NCI-H2107 treated with DMSO at 0.1 percent for 48 hours (cell line): Measurements from ENCODE around the gene CACNA1D.
A peak's percentile ranks its signal among the peaks of the same experiment; 100 is the strongest.

Experiments
- DNase-seq: peaks from one replicate; lab custom pipeline; 2025; ENCODE audit not compliant: unreplicated experiment; lab: John Stamatoyannopoulos, UW

The CACNA1D gene

DNA sequence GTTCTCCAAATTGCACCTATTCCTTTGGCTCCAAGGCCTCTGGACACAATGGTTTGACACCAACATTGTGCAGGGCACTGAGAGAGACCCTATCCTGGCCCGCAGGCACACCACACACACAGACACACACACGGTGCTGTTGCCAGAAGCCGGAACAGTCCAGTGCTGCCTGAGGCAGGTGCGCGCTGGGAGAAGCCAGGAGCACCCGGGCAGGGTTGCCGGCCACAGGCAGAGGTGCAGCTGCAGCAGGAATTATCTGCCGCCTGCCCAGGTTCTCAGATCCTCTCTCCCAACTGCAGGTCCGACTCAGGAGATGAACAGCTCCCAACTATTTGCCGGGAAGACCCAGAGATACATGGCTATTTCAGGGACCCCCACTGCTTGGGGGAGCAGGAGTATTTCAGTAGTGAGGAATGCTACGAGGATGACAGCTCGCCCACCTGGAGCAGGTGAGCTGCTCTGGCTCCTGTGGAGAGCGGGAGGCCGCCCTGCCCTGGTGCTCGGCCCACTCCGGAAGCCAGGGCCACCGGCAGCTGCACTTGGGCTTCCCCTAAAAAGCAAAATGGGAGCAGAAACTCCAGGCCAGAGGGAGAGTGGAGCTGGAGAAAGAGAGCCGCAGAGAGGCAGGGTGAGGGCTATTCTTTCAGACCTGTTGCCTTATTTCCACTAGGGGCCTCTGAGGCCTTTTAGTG, 308.9 kb downstream of the CACNA1D start:
- peak; percentile 20 for DNase-seq

DNA sequence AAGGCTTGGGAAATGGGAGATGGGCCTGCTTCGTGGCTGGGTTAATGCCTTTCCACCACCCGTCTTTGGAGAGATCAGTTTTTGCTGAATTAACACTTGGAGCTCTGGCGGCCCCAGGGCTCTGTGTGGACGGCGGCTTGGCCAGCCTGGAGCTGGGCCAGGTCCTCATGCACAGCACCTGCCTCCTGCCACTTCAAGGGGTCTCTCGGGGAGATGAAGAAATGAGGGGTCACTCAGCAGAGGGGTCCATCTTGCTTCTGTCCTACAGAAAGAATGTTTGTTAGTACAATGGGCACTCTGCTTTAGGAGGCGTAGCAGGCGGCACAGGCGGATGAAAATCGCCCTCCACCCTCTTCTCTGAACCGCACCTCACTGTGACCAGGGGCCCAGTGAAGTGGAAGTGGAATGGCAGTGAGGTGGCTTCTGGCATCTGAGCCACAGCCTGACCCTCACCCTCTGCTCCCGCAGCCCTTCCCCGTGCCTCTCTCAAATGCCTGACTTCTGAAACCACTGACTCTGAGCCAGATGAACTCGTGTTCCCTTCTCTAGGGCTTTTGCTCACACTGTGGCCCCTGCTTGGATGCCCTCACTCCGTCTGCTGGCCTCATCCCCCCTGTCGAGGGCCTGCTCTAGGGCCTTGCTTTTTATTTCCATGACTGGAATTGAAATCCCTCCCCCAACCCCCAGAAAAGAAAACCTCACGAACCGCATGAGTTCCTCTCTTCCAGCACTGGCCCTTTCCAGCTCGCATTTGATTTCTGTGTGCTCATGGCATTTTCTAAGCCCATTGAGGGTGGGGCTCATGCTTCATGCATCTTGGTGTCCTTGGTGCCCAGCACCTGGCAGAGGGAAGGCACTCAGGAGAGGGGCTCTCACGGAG, 309.6 kb downstream of the CACNA1D start:
- DNase-seq: no peak

GRCh38 chr3:53804697-53805462, 310.5 kb downstream of the CACNA1D start:
- DNase-seq: no peak

DNA sequence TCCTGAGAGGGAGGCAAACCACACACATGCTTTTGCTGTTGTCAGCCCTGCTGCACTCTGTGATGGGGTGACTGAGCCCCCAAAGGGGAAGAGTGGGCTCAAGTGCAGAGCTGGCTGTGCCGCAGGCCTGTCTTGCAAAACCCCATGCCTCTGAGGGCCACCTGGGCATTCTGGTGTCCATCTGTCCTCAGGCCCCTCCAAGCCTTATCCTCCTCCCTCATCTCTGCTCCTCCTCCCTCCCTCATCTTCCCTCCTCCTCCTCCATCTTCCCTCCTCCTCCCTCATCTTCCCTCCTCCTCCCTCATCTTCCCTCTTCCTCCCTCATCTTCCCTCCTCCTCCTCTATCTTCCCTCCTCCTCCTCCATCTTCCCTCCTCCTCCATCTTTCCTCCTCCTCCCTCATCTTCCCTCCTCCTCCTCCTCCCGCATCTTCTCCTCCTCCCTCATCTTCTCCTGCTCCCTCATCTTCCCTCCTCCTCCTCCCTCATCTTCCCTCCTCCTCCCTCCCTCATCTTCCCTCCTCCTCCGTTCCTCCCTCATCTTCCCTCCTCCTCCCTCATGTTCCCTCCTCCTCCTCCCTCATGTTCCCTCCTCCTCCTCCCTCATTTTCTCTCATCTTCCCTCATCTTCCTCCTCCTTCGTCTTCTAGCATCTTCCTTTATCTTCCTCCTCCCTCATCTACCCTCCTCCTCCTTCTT, 311.2 kb downstream of the CACNA1D start:
- no peak for DNase-seq

GRCh38 chr3:53806182-53807116, 312.0 kb downstream of the CACNA1D start:
- no peak for DNase-seq

DNA sequence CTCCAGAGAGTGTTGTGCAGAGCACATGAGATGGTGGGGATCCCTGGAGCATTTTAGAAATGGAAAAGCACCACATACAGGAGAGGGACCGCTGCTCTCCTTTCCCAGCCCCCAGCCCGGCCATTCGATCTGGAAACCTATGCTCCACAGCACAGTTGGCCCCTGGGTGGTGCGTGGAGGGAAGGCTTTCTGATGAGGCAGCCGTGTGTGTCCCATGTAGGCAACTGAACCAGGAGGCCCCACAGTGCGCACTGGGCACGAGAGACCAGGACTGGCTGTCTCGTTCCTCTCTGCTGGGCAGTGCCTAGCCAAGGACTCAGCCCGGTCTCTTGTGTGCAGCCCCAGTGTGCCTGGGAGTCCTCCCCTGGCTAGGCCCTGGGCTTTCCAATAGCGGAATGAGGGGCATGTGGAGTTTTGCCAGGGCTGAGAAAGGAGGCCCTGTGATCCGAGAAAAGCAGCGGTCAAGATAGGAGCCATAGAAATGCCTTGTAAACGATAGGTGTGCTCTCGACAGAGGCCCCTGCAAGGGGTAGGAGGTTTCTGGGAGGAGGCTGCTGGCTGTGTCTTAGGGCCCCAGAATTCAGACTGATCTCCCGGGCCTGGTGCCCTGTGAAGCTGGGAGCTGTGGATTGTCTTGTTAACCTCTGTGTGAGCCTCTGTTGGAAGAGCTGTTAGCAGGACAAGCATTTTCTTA, 312.9 kb downstream of the CACNA1D start:
- no peak for DNase-seq

- DNase-seq: no peak
Observed at GRCh38 chr3:53808496-53808895, 314.1 kb downstream of the CACNA1D start.

DNA sequence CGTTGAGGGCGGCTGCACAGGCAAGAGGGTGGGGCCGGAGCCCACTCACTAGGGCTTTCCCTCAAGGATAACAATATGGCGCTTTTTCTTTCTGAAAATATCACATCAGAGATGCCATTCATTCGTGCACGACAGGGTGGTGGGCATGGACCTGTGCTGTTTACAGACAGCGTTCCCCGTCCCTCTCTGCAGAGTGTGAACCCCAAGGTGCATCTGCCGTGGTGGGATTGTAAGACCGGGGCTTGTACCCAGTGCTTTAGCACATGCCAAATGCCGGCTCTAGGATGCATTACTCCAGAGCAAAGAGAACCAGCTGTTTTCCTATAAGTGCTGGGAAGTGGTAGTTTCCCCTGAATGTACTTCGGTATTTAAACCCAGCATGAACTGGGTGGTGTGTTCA, 314.9 kb downstream of the CACNA1D start:
- DNase-seq: no peak

DNA sequence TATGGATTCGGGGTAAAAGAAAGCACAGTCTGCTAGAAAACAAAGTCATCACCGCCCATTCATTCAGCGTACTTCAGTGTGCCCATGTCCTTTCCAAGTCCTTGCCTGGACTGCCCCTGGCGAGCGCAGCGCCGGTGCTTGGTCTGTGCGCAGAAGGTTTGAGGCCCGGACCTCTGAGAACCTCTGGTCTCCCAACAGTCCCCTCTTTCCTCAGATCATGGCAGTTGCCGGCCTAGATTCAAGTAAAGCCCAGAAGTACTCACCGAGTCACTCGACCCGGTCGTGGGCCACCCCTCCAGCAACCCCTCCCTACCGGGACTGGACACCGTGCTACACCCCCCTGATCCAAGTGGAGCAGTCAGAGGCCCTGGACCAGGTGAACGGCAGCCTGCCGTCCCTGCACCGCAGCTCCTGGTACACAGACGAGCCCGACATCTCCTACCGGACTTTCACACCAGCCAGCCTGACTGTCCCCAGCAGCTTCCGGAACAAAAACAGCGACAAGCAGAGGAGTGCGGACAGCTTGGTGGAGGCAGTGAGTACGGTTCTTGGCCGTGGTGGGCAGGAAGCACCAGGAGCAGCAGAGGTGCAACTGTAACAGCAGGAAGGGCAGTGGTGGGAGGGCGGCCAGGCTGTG, 315.5 kb downstream of the CACNA1D start:
- no peak for DNase-seq

DNA sequence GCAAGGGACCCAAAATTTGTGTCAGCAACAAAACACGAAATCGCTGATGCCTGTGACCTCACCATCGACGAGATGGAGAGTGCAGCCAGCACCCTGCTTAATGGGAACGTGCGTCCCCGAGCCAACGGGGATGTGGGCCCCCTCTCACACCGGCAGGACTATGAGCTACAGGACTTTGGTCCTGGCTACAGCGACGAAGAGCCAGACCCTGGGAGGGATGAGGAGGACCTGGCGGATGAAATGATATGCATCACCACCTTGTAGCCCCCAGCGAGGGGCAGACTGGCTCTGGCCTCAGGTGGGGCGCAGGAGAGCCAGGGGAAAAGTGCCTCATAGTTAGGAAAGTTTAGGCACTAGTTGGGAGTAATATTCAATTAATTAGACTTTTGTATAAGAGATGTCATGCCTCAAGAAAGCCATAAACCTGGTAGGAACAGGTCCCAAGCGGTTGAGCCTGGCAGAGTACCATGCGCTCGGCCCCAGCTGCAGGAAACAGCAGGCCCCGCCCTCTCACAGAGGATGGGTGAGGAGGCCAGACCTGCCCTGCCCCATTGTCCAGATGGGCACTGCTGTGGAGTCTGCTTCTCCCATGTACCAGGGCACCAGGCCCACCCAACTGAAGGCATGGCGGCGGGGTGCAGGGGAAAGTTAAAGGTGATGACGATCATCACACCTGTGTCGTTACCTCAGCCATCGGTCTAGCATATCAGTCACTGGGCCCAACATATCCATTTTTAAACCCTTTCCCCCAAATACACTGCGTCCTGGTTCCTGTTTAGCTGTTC, 316.9 kb downstream of the CACNA1D start:
- no peak for DNase-seq

DNA sequence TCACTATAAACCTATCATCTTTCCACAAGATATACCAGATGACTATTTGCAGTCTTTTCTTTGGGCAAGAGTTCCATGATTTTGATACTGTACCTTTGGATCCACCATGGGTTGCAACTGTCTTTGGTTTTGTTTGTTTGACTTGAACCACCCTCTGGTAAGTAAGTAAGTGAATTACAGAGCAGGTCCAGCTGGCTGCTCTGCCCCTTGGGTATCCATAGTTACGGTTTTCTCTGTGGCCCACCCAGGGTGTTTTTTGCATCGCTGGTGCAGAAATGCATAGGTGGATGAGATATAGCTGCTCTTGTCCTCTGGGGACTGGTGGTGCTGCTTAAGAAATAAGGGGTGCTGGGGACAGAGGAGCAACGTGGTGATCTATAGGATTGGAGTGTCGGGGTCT, 318.0 kb downstream of the CACNA1D start:
- no peak for DNase-seq

DNA sequence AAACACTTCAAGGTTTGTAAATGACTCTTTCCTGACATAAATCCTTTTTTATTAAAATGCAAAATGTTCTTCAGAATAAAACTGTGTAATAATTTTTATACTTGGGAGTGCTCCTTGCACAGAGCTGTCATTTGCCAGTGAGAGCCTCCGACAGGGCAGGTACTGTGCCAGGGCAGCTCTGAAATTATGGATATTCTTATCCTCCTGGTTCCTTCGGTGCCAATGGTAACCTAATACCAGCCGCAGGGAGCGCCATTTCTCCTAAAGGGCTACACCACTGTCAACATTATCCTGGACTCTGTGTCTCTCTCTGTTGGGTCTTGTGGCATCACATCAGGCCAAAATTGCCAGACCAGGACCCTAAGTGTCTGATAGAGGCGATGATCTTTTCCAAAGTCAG, 318.8 kb downstream of the CACNA1D start:
- DNase-seq: no peak

DNA sequence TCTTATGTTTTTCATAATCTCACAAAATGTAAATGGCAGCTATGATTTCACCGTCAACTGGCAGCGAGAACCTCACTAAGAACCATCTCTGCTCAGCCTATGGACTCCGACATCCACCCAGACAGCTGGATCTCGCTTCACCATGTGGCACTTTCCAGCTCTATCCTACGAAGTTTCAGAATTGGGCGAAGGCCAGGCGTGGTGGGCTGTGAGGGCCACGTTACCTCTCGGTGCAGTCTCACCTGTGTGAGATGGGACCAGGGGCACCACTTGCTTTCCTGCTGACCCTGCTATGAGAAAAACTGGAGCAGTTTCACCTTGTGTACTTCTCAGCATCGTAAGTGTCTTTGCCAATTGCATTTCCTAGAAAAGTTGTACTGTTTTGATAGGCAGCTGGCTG, 319.5 kb downstream of the CACNA1D start:
- DNase-seq: no peak

GRCh38 chr3:53815067-53815466, 320.7 kb downstream of the CACNA1D start:
- no peak for DNase-seq

- no peak for DNase-seq
Observed at GRCh38 chr3:53815651-53816050, 321.2 kb downstream of the CACNA1D start.

DNA sequence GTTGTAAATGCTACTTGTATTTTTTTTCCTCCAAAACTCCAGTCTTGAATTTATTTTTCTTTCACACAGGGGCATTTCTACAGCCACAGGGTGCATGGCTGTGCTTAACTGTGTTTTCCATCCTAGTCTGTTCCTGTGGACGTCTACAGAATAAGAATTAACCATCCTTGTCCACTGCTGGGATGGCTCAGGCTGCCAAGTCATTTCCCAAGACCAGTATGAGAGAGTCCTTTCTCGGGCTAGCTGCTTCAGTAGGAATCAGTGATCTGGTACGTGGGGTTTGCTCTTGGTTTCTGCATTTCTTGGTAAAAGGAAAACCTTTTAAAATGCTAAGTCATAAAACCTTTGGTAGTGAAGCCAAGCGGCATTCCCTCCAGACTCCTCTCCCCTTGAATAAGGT, 322.0 kb downstream of the CACNA1D start:
- no peak for DNase-seq

GRCh38 chr3:53817211-53817610, 322.8 kb downstream of the CACNA1D start:
- DNase-seq: no peak

GRCh38 chr3:53817809-53818208, 323.4 kb downstream of the CACNA1D start:
- DNase-seq: no peak
